Anterior cingulate cortex (tissue), 58 donors: ENCODE results near the gene CPTP.
A peak's percentile ranks its signal among the peaks of the same experiment; 100 is the strongest.

ENCODE experiments used
- DNase-seq, 58 donors: peaks; one replicate each; lab custom pipeline; 2025; lab: John Stamatoyannopoulos, UW

The CPTP gene

DNA sequence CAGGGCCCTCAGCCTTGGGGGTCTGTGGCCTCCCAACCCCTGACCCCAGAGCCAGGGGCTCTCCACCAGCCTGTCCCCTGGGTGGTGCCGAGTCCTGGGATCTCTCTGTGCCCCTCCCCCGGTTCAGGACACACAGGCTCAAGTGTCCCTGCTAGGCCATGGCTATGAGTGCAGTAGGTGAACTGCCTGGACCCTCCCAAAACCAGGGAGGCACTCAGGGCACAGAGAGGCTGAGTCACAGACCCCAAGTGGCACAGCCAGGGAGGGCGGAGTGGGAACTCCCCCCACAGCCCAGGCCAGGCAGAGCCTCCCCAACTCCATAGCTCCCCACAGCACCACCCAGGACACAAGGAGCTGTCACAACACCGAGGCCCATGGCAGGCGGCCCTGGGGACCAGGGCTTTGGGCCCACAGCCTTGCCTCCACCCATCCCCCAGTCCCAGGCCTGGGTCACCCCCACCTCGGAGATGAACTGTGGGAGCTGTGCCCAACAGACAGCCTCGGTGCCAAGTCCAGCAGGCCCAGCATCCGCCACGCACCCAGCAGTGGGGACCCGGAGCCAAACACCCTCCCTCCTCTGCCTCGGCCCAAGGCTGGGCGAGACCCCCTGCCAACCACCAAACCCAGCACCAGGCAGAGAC, 21.4 kb downstream of the CPTP start:
- DNase-seq = peak in 4 of 58 donors; percentile 22 to 30 (median 26)

DNA sequence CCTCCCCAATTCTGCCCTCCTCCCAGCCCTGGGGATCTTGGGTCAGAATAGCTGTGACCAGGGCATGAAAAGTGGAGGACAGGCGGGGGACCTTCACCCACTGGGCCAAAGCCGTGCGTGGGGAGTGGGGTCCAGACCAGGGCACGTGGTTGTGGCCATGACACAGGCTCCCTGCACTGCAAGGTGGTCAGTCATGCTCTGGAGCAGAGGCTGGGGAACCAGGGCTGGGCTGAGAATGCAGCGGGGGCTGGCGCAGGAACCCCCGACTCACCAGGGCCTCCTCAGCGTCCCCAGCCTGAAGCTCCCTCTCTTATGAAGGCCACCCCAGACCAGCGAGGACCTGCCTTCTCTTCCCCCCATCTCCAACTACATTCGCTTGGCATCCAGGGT, 21.9 kb downstream of the CPTP start:
- DNase-seq = no peak

DNA sequence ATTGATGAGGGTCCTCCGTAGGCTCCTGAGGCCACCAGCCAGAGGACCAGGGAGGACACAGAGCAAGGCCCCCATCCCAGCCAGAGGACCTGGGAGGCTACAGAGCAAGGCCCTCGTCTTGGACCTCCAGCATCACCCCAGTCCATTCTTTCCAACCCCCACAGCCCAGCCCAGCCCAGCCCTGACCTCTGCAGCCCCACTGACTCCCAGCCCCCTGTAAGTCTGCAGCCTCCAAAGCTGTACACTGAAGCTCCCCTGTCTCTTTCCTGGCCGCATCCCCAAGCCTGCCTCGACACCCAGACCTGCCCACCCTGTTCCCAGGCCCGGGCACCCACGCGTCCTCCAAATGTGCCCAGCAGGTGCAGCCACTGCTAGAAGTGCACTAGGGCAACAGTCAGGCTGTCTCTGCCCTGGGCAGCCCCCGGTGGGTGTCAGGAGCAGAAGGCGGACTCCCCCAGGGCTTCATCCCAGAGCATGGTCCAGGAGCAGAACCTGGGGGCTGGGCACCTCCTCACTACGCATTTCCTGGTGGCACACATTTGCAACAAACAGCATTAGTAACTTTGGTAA, 22.5 kb downstream of the CPTP start:
- DNase-seq = no peak

DNA sequence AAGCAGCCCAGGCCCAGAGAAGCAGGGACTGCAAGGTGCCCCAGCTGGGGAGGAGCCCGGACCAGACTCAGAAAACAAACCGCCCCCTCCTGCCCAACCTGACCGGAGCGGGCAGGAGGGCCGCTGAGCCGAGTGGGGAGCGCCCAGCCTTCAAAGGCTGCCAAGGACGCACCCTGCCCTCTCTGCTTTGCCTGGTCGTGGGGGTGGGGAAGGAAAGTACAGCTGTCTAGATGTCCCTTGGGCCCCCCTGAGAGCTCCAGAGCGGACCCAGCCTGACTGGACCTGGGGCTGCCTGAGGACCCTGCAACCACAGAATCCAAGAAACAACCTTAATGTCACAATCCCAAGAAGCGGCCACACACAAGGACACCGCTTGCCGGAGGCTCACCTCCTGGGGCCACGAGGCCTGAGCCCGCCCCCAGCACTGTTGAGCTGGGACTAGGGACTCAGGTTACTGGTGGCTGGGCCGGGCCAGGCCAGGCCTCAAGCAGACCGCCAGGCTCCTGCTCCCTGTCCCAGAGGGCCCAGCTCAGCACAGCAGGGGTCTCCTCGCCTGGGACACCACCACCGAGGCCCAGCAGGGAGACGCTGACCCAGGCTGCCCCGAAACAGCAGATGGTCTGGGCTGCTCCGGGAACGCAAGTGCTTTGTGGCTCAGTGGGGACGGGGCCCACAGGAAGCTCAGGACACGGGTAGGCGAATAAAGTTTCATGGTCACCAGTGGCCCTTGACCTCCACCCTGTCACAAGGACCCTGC, 23.2 kb downstream of the CPTP start:
- DNase-seq = no peak

DNA sequence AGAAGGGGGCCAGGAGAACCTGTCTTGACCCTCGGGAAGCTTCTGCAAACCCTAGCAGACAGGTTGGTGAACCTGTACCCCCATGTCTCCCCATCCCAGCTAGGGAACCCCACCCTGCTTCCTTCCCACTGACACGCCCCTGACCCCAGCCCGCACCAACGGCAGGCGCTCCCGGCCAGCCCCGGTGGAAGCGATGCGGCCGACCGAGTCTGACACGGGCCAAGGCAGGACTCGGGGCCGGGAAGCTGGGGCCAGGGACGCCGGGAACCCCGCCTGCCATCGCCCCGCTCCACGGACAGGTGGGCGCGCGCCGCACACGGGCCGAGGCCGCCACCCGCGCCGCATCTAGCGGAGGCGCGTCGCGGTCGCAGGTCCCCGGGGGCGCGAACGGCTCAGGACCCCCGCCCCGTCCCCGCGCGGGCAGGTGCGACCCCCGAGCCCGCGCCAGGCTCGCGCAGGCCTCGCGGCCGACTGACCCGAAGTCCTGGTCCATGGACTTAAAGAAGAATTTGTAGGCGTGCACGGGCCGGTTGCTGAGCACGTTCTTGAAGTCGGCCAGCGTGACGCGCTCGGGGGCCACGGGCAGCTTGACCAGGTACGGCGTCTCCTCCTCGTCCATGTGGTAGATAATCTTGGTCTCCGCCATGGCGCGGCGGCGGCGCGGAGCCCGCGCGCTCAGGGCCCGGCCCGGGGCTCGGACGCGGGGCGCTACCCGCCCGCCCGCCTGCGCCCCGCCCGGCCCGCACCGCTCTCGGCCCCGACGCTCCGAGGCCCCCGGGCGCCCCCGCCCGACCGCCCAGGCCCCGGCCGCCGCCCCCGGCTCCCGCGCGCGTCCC, 24.0 kb downstream of the CPTP start:
- DNase-seq = peak in 1 of 58 donors; percentile 17

DNA sequence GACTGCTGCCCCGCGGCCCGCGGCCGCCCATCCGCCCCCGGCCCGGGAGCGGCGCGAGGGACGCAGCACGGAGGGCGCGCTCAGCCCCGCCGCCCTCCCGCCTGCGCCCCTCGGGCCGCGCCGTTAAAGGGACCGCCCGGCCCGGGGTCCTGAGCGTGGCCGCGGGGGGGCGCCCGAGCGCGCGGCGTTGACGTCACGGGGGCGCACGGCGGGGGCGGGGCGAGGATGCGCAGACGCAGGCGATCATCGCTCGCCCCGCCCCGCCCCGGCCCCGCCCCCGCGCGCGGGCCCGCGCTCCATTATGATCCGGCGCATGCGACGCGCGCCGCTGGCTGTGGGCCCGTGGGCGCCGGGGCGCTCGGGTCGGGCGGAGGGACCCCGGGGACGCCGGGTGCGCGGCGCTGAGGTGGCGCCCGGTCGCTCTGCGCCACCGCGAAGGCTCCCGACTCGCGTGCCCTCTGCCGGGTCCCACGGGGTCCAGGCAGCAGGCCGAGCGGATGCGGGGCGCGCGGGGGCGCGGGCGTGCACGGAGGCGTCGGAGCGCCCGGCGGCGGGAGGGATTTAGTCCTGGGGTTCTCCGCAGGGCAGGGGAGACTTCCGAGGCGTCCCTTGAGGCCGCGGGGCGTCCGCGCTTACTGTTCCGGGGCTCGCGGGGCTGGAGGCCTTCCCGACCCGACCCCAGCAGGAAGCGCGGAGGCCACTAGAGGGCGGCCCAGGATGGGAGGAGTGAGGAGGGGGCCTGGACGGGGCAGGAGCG, 24.8 kb downstream of the CPTP start, which contains the start of gene DVL1:
TSS of gene DVL1 (minus strand) at position 163 of the 757 bp plus-strand sequence. CDS start 353 bp downstream, outside the sequence.
- DNase-seq = peak in 41 of 58 donors; percentile 19 to 77 (median 57)

DNA sequence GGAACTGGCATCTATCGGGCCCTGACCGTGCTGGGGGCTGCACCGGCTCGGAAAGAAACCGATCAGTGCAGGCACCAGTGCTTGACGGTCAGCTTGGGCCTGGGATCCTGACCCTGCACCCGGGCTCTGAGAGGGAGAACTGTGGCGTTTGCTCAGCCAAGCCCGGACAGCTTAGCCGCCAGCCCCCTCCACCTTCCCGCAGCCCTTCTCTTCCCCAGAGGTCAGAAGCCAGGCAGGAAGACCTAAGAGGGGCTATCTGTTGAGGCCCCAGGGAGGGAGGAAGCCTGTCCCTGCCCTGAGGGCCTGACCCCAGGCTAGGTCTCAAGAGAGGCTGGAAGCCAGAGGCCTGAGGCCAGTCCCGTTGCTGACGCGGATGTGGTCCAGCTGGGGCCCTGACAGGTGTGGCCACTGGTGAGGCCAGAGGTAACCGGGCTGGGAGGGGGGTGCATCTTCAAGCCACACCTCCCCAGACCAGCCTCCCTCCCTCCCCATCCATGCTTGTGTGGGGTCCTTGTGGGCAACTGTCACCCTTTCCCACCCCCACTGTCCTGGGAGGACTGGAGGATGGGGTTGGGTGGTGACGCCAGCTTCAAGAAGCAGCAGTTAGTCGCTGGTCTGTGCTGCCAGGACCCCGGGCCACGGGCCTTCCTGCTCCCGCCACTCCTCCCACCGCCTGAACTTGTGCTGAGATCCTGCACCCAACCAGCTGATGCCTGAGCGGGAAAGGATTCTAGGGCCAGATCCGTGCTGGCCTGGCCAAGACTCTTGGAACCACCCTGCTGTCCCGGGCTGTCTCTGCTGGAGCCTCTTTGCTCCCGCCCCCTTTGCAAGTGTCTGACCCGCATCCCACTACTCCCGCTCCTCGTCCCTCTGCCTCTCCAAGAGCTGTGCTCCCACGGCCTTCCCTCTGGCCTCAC, 27.2 kb downstream of the CPTP start:
- DNase-seq = no peak

DNA sequence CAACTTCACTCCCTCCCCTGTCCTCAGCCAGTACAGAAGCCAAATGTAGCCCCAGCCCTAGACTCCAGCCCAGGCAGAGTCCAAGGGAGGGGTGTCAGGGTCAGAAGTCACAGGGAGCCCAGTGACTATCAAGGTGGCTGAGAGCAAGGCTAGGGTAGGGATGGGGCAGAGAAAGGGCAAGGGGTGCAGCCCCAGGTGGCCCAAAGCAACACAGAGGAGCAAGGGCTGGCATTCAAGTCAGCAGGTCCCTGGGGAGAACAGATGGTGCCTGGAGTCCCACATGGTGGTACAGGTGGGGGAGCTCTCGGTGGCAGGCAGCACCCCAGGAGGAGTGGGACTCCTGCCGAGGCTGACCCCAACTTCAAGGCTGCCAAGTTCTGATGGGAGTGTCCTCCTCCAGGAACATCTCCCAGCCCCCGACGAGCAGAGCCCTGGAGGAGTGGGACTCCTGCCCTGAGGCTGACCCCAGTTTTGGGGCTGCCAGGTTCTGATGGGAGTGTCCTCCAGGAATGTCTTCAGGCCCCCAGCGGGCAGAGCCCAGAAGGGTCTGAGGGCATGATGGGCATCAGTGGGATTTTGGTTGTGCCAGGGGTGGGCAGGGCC, 28.3 kb downstream of the CPTP start:
- DNase-seq = no peak

DNA sequence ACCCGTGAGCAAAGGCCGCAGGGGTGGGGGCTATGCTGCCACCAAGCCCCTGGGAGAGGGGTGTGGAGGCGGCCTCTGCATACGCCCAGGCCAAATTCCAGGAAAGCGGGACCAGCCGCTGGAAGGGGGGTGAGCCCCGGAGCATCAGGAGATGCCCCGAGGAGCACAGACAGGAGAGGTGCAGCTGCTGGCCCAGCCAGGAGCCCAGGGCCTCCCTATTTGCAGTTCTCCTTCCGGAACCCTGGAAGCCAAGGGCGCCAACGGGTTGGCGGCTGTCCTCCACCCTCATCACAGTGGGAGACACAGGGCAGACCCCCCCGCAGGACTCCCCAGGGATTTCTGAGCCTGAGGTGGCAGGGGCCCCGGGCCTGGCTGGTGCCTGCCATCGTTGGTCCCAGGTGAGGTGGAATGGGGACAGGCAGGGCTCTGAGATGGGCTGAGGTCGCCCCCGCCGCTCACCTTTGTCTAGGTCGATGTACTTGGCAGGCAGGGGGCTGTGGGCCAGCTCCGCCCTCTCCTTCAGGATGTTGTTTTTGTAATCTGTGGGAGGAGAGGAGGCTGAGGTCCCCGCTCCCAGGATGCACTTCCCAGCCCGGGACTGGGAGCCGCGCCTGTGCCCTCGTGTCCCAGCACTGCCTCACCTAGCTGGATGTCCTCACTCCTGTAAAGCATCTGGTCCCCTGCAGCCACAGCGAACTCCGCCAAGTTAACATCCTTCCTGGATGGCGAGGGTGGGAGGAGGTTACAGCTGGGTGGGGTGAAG, 29.0 kb downstream of the CPTP start:
- DNase-seq = no peak

DNA sequence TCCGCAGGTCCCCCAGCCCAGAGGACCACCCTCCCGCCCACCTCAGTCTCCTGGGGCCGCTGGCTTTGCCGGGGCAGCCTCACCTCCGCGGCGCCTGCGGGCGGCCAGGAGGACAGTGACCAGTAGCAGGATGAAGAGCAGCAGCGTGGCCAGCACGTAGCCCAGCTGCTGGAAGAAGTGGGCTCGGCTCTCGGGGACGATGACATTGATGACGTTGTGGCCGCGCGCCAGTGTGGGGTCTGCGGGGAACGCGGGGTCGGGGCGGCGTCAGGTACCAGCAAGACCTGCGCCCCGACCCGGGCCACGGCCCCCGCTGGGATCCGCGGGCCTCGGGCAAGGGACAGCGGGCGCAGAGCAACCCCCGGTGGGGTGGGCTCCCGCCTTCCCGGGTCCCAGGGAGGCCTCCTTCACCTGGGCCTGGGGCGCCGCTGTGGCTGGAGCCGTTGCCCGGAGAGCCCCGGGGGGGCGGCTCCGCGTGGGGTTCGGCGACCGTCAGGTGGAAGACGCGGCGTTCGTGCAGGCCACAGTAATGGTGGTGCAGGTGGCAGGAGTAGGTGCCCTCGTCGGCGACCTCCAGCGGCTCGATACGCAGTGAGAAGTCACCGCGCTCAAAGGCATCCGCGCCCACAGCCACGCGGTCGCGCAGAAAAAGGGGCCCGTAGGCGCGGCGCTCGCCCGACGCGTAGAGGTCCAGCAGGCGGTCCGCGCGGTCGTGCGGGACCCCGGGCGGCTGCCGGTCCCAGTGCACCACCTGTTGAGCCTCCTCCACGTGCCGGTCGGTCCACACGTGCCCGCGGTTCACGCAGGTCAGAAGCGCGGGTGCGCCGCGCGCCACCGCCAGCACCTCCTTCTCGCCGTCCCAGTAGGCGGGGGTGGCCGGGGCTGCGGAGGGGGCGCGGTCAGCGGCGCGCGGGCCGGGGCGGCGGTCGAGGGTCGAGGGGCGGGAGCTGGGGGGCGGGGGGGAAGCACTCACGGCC, 30.0 kb downstream of the CPTP start:
- no peak for DNase-seq

DNA sequence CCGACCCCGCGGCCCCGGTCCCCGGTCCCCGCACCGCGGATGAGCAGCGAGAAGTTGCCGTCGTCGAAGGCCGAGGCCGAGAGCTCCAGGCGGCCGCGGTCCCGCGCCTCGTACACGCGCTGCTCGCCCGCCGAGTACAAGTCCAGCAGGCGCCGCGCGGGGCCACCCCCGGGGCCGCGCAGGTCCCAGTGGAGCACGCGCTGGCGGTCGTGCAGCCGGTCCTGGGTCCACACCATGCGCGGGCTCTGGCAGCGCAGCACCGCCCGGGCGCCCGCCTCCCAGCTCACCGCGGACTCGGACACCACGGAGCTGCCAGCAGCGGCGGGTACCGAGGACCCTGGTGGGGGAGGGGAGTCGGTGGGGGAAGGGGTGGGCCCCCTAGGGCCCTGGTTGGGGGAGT, 30.8 kb downstream of the CPTP start:
- peak in 3 of 58 donors; percentile 28 to 33 (median 28) for DNase-seq

DNA sequence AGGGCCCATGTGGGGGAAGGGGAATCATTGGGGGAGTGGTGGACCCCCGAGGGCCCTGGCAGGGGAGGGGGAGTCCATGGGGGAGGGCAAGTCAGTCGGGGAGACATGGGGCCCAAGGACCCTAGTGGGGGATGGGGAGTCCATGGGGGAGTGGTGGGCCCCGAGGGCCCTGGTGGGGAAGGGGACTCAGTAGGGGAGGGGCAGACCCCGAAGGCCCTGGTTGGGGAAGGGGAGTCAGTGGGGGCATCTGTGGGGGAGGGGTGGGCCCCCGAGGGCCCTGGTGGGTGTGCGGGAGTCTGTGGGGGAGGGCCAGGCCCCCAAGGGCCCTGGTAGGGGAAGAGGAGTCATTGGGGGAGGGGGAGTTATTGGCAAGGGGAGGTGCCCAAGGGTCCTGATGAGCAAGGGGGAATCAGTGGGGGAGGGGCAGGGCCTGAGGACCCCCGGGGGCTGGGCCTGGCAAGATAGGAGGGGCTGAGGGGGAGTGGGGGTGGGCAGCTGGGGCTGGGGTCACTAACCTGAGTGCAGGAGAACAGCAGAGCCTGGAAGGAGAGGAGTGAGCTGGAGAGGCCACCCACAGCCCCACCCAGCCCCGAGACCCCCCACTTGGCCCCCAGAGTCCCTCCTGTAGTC, 31.7 kb downstream of the CPTP start:
- no peak for DNase-seq

DNA sequence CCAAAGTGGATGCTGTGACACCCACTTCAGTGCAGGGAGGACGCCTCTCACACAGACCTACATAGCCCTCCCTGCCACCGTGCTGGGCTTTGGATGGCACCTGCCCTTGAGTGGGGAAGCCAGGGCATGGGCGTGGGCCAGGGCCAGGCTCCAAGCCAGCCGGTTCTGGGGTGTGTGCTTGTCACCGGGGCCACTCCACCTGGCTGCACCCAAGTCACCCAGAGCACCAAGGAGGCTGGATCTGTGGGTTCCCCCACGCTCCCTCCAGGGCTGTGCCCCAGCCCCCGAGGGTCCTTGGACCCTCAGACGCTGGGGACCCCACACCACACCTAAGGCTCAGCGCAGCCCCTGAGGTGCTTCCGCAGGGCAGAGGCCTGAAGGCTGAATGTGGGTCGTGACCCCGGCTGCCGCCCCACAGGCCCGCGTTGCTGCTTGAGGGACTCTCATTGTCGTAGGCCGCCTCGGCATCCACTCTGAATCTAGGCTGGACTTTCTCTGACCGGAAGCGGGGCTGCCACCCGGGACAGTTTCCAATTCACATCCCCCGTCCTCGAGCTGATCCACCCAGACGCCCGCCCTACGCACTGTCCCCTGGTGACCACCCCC, 32.3 kb downstream of the CPTP start:
- no peak for DNase-seq

DNA sequence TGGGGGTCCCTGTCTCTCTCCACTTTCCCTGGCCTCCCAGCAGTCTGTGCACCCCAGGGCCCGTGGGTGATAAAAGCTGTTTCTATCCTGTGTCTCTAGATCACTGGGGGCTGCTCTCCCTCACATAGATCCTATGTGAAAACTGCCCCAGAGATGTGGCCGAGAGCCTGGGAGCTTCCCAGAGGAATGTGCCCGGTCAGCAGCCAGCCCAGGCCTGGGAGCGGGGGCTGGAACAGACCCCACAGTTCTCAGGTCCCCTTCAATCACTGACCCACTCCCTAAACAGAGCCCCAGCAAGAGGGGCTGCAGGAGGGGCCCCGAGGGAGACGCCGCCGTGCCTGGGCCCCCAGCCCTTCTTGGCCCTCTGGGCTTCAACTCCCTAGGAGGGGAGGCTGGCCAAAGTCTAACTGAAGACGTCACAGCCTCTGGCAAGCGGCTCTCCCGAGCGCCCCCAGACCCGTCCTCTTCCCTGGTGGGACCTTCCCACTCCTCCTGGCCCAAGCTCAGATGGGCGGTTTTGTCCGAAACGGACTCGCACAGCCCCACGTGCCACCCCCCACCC, 33.4 kb downstream of the CPTP start:
- DNase-seq = no peak
